ENCODE data around the gene GARS1.

Gene GARS1, protein sequence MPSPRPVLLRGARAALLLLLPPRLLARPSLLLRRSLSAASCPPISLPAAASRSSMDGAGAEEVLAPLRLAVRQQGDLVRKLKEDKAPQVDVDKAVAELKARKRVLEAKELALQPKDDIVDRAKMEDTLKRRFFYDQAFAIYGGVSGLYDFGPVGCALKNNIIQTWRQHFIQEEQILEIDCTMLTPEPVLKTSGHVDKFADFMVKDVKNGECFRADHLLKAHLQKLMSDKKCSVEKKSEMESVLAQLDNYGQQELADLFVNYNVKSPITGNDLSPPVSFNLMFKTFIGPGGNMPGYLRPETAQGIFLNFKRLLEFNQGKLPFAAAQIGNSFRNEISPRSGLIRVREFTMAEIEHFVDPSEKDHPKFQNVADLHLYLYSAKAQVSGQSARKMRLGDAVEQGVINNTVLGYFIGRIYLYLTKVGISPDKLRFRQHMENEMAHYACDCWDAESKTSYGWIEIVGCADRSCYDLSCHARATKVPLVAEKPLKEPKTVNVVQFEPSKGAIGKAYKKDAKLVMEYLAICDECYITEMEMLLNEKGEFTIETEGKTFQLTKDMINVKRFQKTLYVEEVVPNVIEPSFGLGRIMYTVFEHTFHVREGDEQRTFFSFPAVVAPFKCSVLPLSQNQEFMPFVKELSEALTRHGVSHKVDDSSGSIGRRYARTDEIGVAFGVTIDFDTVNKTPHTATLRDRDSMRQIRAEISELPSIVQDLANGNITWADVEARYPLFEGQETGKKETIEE

DNA sequence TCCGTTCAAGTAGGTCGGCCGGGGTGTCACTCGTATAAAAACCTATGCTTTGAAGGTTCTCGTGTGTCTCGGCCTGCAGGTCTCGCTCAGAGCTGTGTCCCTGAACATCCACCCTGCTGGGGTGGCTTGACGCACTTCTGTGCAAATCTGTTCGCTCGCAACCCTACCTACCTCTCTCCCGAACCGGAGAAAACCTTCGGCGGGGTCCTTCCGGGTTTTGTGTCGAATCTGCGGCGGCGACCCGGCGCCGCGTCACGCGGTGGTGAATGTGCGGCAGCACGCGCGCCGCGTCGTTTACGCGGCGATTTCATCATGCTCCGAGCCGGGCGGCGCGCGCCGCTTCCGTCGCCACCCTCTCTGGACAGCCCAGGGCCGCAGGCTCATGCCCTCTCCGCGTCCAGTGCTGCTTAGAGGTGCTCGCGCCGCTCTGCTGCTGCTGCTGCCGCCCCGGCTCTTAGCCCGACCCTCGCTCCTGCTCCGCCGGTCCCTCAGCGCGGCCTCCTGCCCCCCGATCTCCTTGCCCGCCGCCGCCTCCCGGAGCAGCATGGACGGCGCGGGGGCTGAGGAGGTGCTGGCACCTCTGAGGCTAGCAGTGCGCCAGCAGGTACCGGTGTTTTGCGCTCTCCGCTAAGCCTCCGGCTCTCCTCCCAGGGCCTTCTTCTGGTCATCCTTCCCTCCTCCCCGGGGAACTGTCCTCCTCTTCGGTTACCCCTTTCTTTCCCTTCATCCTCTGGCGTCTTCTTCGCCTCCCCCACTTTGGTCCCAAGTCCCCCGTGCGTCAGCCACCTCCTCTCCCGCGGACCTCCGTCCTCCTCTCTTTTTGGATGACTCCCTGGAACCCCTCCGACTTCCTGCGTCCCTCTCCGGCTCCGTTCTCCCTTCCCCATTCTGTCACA is at the start of gene GARS1:
TSS of gene GARS1 (plus strand) at position 339 of the 896 bp plus-strand sequence. CDS start at position 383, 44 bp downstream.
- Histone ChIP-seq H3K27me3 (no peaks in the 10 kb centered on the region), H3K9me3 (no peaks in the 10 kb centered on the region), H3K4me1 (peaks cover 0 to 33% (median 11%) of the 10 kb centered on the region in 4 donors), H3K27ac (peak within 1 kb of the TSS; percentile 91 to 93), H3K4me3 (peak within 1 kb of the TSS; percentile 70 to 84), H3K36me3 (peaks cover 2 to 6% (median 2%) of the 10 kb centered on the region in 3 donors)
- DNase-seq, result peak; percentile 85 to 93
- intact Hi-C loops (cut with DNase I; ENCODE audit: low total_unique reads), result no loop called here
- TF ChIP-seq CTCF (IDR thresholded peaks at IDR 0.05), result no peak

GRCh38 chr7:30545791-30546555 is 48.7 kb upstream of the GARS1 start:
- DNase-seq, result no peak
- intact Hi-C loops (cut with DNase I; ENCODE audit: low total_unique reads), result no loop called here
- Histone ChIP-seq H3K36me3 (peaks cover 0 to 37% (median 0%) of the 10 kb centered on the region in 3 donors), H3K27ac (no peak overlapping the region), H3K27me3 (no peaks in the 10 kb centered on the region), H3K9me3 (no peaks in the 10 kb centered on the region), H3K4me3 (no peak overlapping the region), H3K4me1 (peaks cover 0 to 14% (median 4%) of the 10 kb centered on the region in 4 donors)
- TF ChIP-seq CTCF (IDR thresholded peaks at IDR 0.05), result no peak

- intact Hi-C loops (cut with DNase I; ENCODE audit: low total_unique reads), result no loop called here
- TF ChIP-seq CTCF (IDR thresholded peaks at IDR 0.05), result no peak
- Histone ChIP-seq H3K4me1 (peaks cover 0 to 20% (median 9%) of the 10 kb centered on the region in 4 donors), H3K27ac (no peak overlapping the region), H3K36me3 (peaks cover 0 to 37% (median 0%) of the 10 kb centered on the region in 3 donors), H3K27me3 (no peaks in the 10 kb centered on the region), H3K4me3 (no peak overlapping the region), H3K9me3 (no peaks in the 10 kb centered on the region)
- DNase-seq, result no peak
These were observed 48.1 kb upstream of the GARS1 start for GRCh38 chr7:30546596-30546995.

DNA sequence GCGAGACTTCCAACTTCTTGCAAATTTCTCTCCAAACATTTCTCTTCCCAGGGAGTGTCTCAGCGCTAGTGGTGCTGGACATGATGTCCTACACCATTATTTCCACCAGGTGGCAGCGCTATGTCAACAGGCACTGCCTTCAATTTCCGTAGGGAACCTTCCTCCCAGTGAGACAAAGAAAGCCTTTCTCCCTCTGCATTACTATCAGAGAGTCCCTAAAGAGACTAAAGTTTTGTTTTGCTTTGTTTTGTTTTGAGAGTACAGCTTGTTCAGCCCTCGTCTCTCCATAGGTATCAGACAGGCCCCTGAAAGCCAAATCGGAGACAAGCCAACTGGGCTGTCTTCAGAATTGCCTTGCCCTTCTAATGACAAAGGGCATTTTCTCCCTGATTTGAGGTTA is 45.8 kb upstream of the GARS1 start:
- Histone ChIP-seq H3K27me3 (no peaks in the 10 kb centered on the region), H3K27ac (no peak overlapping the region), H3K36me3 (peaks cover 0 to 37% (median 0%) of the 10 kb centered on the region in 3 donors), H3K9me3 (no peaks in the 10 kb centered on the region), H3K4me3 (no peak overlapping the region), H3K4me1 (peaks cover 0 to 24% (median 9%) of the 10 kb centered on the region in 4 donors)
- intact Hi-C loops (cut with DNase I; ENCODE audit: low total_unique reads), result no loop called here
- DNase-seq, result peak; percentile 69 to 77
- peak; percentile 73 to 77 for TF ChIP-seq CTCF (IDR thresholded peaks at IDR 0.05)

Data from tibial artery (tissue), 4 donors.